HepG2 (cell line): Measurements from ENCODE around the gene SH3PXD2A. TPM values are rescaled to one million over a fixed set of nuclear protein-coding genes. Genes with fewer than 3 reads are reported as not detected.
A peak's percentile ranks its signal among the peaks of the same experiment; 100 is the strongest.

Source experiments
- ATAC-seq: fragments of 200-7000 bp; cut with Tn5 transposase; 3 replicates; pipeline ENCODE4 v1.9.1; 2020; ENCODE audit warnings: mild to moderate bottlenecking, moderate library complexity
- BruUV-seq: library from RNA; stranded (reverse); fragments of 400-500 nt; replicated peaks from 2 replicates; lab custom pipeline; 2021; lab: Mats Ljungman, UMichigan
- CTCF ChIA-PET: fragments of 300-600 bp; formaldehyde crosslinking; extraction: SDS; loops from one replicate; lab custom pipeline; 2021; ENCODE audit warnings: low total read pairs, inconsistent platforms, low intra/inter-chr PET ratio; lab: Yijun Ruan, JAX
- POLR2A ChIA-PET: fragments of 350-600 bp; sonication (Branson Sonifier 250); formaldehyde crosslinking; loops from one replicate; lab custom pipeline; 2020; ENCODE audit warnings: antibody characterized with exemption, inconsistent platforms; lab: Yijun Ruan, JAX
- DNase-seq: peaks from one replicate; pipeline ENCODE4 v3.0.0-alpha.2; 2015; ENCODE audit warnings: low spot score
- FAIRE-seq: peaks from 3 replicates; lab custom pipeline; 2011; peaks lifted over from hg19 to GRCh38; lab: Jason Lieb, UNC
- H2AFZ ChIP-seq: one replicate; pipeline ENCODE4 v1.6.1; 2011; ENCODE audit warnings: low read length, inconsistent platforms
- H3K27ac ChIP-seq: fragments of 300-600 bp; 3 replicates; pipeline ENCODE4 v1.8.0; 2011; ENCODE audit warnings: mixed run types, mild to moderate bottlenecking, mixed read lengths, low read length, inconsistent platforms; ENCODE audit not compliant: insufficient read depth; ENCODE audit errors: extremely low read length
- H3K27me3 ChIP-seq, 2 experiments: fragments of 200-600 bp in 1 of 2; 2 replicates in 1 of 2; 3 replicates in 1 of 2; pipeline versions ENCODE4 v1.6.0 to v1.8.0; 2011; ENCODE audit warnings: low read length in 2 of 2, mild to moderate bottlenecking in 2 of 2, moderate library complexity in 2 of 2, inconsistent platforms in 1 of 2; ENCODE audit not compliant: insufficient read depth in 2 of 2, control insufficient read depth in 1 of 2
- H3K36me3 ChIP-seq, 2 experiments: fragments of 200-600 bp in 1 of 2; replicated peaks in 1 of 2; 2 replicates in 1 of 2; 3 replicates in 1 of 2; pipeline versions ENCODE4 v1.5.1 to v1.8.0; 2011; ENCODE audit warnings: low read length in 2 of 2, inconsistent platforms in 1 of 2; ENCODE audit not compliant: insufficient read depth in 2 of 2, control insufficient read depth in 1 of 2
- H3K4me1 ChIP-seq: 2 replicates; pipeline ENCODE4 v1.5.1; 2012; ENCODE audit warnings: low read length, inconsistent platforms; ENCODE audit not compliant: insufficient read depth
- H3K4me2 ChIP-seq: 2 replicates; pipeline ENCODE4 v1.6.0; 2011; ENCODE audit warnings: low read depth, low read length, inconsistent platforms
- H3K4me3 ChIP-seq, 3 experiments: fragments of 200-600 bp in 1 of 3; sonication (generic), shearing (Covaris generic) in 1 of 3; replicated peaks in 1 of 3; 2 replicates each; pipeline ENCODE4 v1.5.1; 2011 to 2016; ENCODE audit warnings: low read length in 3 of 3, inconsistent platforms in 2 of 3, low read depth in 2 of 3, mild to moderate bottlenecking in 2 of 3, control low read depth in 1 of 3, mixed read lengths in 1 of 3; ENCODE audit not compliant: insufficient read depth in 1 of 3
- H3K79me2 ChIP-seq: one replicate; pipeline ENCODE4 v1.6.1; 2011; ENCODE audit warnings: low read length, inconsistent platforms; ENCODE audit not compliant: insufficient read depth
- H3K9ac ChIP-seq: 2 replicates; pipeline ENCODE4 v1.6.0; 2011; ENCODE audit warnings: mild to moderate bottlenecking, low read depth, low read length, inconsistent platforms; ENCODE audit not compliant: insufficient read depth
- H3K9me3 ChIP-seq: 2 replicates; pipeline ENCODE4 v1.5.1; 2012; ENCODE audit warnings: mild to moderate bottlenecking, low read length
- H4K20me1 ChIP-seq: 2 replicates; pipeline ENCODE4 v1.6.0; 2011; ENCODE audit warnings: inconsistent platforms, mild to moderate bottlenecking, low read length, moderate library complexity; ENCODE audit not compliant: insufficient read depth
- ARNTL ChIP-seq: sonication (generic); formaldehyde crosslinking; IDR thresholded peaks from 2 replicates; pipeline ENCODE4 v1.4.0; 2020; ENCODE audit warnings: mild to moderate bottlenecking, missing genetic modification reagents
- ATF7 ChIP-seq, 2 experiments: fragments of 450-650 bp in 1 of 2; sonication (generic) in 1 of 2; formaldehyde crosslinking in 1 of 2; IDR thresholded peaks; 2 replicates each; pipeline versions ENCODE4 v1.4.0 to v1.6.1; 2016 to 2020; ENCODE audit warnings: antibody characterized with exemption in 1 of 2, mild to moderate bottlenecking in 1 of 2, missing genetic modification reagents in 1 of 2
- ATRX ChIP-seq: sonication (generic); formaldehyde crosslinking; IDR thresholded peaks from 2 replicates; pipeline ENCODE4 v1.4.0; 2020; ENCODE audit warnings: missing genetic modification reagents, borderline replicate concordance
- DMAP1 ChIP-seq: IDR thresholded peaks from 2 replicates; pipeline ENCODE4 v1.6.1; 2016
- FOXA1 ChIP-seq, 2 experiments: fragments of 450-650 bp in 1 of 2; sonication (generic) in 1 of 2; formaldehyde crosslinking in 1 of 2; IDR thresholded peaks; 2 replicates each; pipeline versions ENCODE4 v1.4.0 to v1.6.1; 2016 to 2020; ENCODE audit warnings: missing genetic modification reagents in 1 of 2
- FOXP1 ChIP-seq, 2 experiments: fragments of 450-650 bp in 1 of 2; IDR thresholded peaks; 2 replicates each; pipeline ENCODE4 v1.6.1; 2017 to 2018; ENCODE audit warnings: antibody characterized with exemption in 1 of 2
- KAT8 ChIP-seq: IDR thresholded peaks from 2 replicates; pipeline ENCODE4 v1.6.1; 2016; ENCODE audit warnings: missing genetic modification reagents, missing compliant biosample characterization
- MYC ChIP-seq: sonication (generic); formaldehyde crosslinking; IDR thresholded peaks from 2 replicates; pipeline ENCODE4 v1.9.0; 2021; ENCODE audit warnings: missing genetic modification reagents, borderline replicate concordance
- NR2F2 ChIP-seq: IDR thresholded peaks from 2 replicates; pipeline ENCODE4 v1.6.1; 2012; ENCODE audit warnings: low read depth, inconsistent platforms, borderline replicate concordance
- POLR2G ChIP-seq: fragments of 200-400 bp; formaldehyde crosslinking; IDR thresholded peaks from 2 replicates; pipeline ENCODE4 v1.6.1; 2018; ENCODE audit warnings: mild to moderate bottlenecking, low read depth, low read length, moderate library complexity
- TMF1 ChIP-seq: sonication (generic); formaldehyde crosslinking; IDR thresholded peaks from 2 replicates; pipeline ENCODE4 v1.8.1; 2022; ENCODE audit warnings: low read depth, missing genetic modification reagents
- UBTF ChIP-seq: sonication (generic); formaldehyde crosslinking; IDR thresholded peaks from 2 replicates; pipeline ENCODE4 v1.4.0; 2020; ENCODE audit warnings: mild to moderate bottlenecking, missing genetic modification reagents
- ZNF468 ChIP-seq: sonication (generic); formaldehyde crosslinking; IDR thresholded peaks from 2 replicates; pipeline ENCODE4 v1.8.0; 2022; ENCODE audit warnings: mild to moderate bottlenecking, moderate library complexity, missing genetic modification reagents
- ZNF646 ChIP-seq: sonication (generic); formaldehyde crosslinking; IDR thresholded peaks from 2 replicates; pipeline ENCODE4 v1.9.0; 2021; ENCODE audit warnings: mild to moderate bottlenecking, missing genetic modification reagents
- WGBS: methylation state at CpG from one replicate; pipeline ENCODE4 v1.1.6; 2017; ENCODE audit warnings: low lambda C conversion rate; 5-methylcytosine and 5-hydroxymethylcytosine counted together
- in situ Hi-C: cut with HindIII; loops from 2 replicates; pipeline ENCODE4 v1.10.0; 2017; ENCODE audit warnings: low pct_unique_long_range_greater_than_20kb; ENCODE audit not compliant: extremely low pct_ligation_motif_present
- intact Hi-C: fragments of 100-400 bp; cut with micrococcal nuclease; formaldehyde crosslinking; loops from one replicate; pipeline ENCODE4 v1.10.0; 2022; ENCODE audit not compliant: unreplicated experiment
- polyA plus RNA-seq, 8 experiments: library from polyadenylated mRNA; depleted of rRNA in 3 of 8; stranded (reverse) in 7 of 8; unstranded in 1 of 8; fragments of >200 nt; fragmentation: Illumina TruSeq in 4 of 8; extraction: Trizol in 4 of 8; gene quantifications; 2 replicates each; pipeline versions ENCODE4 v1.2.1 to v1.2.3, GENCODE V29; 2011 to 2016; ENCODE audit warnings: low read depth in 4 of 8, missing spikeins in 1 of 8, mixed read lengths in 1 of 8; ENCODE audit not compliant: insufficient read depth in 1 of 8
- total RNA-seq, 5 experiments: library from RNA; depleted of rRNA; stranded (reverse); fragments of >200 nt; fragmentation: Illumina TruSeq; extraction: Trizol; gene quantifications; 2 replicates each; pipeline ENCODE4 v1.2.3, GENCODE V29; 2016; ENCODE audit warnings: low read depth in 1 of 5

Gene SH3PXD2A
- total and polyA plus RNA-seq, 2 of the 13 experiments (the other 11 are each of a cell fraction or from before 2014, with no cell fraction given), result 11.1 to 11.3 TPM

- peaks cover 0 to 2% of the 10 kb centered on the region in 2 experiments; a peak in 2 of 5 replicates for H3K36me3 ChIP-seq
- intact Hi-C loops, result no loop called here
Measured at GRCh38 chr10:103836273-103836672, 19.1 kb downstream of the SH3PXD2A start.

More at GRCh38 chr10:103836273-103836672, 19.1 kb downstream of the SH3PXD2A start:
- no peak overlapping the region for H3K4me2 ChIP-seq
- no peaks in the 10 kb centered on the region for H3K9me3 ChIP-seq
- ATAC-seq (no peak), FAIRE-seq (peak; percentile 15), DNase-seq (no peak)
- no TSS peak for BruUV-seq
- no peaks in the 10 kb centered on the region for H3K27me3 ChIP-seq
- ChIA-PET POLR2A (interaction anchor here (0.7 to 3.5 kb wide), 4 partner anchors 11 to 42 kb away, joined by 3 to 26 read pairs (median 4); partner anchors contain the start of gene SH3PXD2A), CTCF (no interaction called here)
- H3K4me1 ChIP-seq, result peaks cover 94% of the 10 kb centered on the region
- H2AFZ ChIP-seq, result no peak overlapping the region
- WGBS, result 92% methylated on average over 1 of the region's 1 CpG
- H3K9ac ChIP-seq, result no peak overlapping the region
- 0 out of 2 replicates have a peak, but pooled peaks have one; percentile 23 for TF ChIP-seq FOXA1 (IDR thresholded peaks at IDR 0.05)
- no peak for TF ChIP-seq FOXA1 (CRISPR knock-in tag; IDR thresholded peaks at IDR 0.05)
- no peak for TF ChIP-seq DMAP1
- TF ChIP-seq NR2F2, result no peak
- TF ChIP-seq ZNF646 (CRISPR knock-in tag), result peak; percentile 62; the same call in 1 of the 2 replicates
- TF ChIP-seq POLR2G, result no peak
- TF ChIP-seq ATF7 (IDR thresholded peaks at IDR 0.05), result 0 out of 2 replicates have a peak, but pooled peaks have one; percentile 12
- no peak for TF ChIP-seq ATF7 (CRISPR knock-in tag; IDR thresholded peaks at IDR 0.05)
- no peak for TF ChIP-seq ZNF468
- no peak for TF ChIP-seq KAT8 (CRISPR knock-in tag)
- no peak for TF ChIP-seq TMF1 (CRISPR knock-in tag)
- 0 out of 2 replicates have a peak, but pooled peaks have one; percentile 20 for TF ChIP-seq FOXP1 (IDR thresholded peaks at IDR 0.05)
- TF ChIP-seq FOXP1 (CRISPR knock-in tag; IDR thresholded peaks at IDR 0.05), result no peak
- no peak for TF ChIP-seq UBTF
- no peak for TF ChIP-seq MYC (CRISPR knock-in tag)
- no peak for TF ChIP-seq ARNTL (CRISPR knock-in tag)
- no peak for TF ChIP-seq ATRX (CRISPR knock-in tag)
- TF ChIP-seq, all 625 proteins: peak for 4
- Histone ChIP-seq H4K20me1 (peaks cover 33% of the 10 kb centered on the region), H3K27ac (no peak overlapping the region), H3K79me2 (peaks cover 97% of the 10 kb centered on the region), H3K4me3 (no peak overlapping the region)
- in situ Hi-C loops, result no loop called here
